ENCODE data around the gene OR10G6.
"Not testable (repeated sequence)": the region's sequence is repeated elsewhere in the genome, so short reads cannot be mapped to it uniquely, and the experiment has no call there.

OR10G6 gene, protein sequence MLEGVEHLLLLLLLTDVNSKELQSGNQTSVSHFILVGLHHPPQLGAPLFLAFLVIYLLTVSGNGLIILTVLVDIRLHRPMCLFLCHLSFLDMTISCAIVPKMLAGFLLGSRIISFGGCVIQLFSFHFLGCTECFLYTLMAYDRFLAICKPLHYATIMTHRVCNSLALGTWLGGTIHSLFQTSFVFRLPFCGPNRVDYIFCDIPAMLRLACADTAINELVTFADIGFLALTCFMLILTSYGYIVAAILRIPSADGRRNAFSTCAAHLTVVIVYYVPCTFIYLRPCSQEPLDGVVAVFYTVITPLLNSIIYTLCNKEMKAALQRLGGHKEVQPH

DNA sequence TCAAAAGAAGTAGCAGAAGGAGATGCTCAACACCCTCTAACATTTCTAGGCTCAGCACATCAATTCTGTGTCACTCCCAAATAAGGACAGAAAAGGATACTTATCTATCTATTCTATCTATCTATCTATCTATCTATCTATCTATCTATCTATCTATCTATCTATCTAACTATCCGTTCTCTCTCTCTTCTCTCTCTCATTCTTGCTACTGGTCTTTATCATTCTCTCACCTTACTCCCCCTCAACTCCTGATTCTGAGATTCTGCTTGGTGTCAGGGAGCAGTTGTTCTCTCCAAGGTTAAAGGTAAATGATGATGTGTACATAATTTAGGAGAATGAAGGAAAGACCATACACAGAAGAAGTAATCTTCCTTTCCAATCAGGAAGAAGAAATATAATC is at the start of gene OR10G6:
Gene OR10G6 (minus strand): TSS at position 43 of the 400 bp plus-strand sequence. CDS start 0 bp downstream, at position 43.
- DNase-seq = no peak

DNA sequence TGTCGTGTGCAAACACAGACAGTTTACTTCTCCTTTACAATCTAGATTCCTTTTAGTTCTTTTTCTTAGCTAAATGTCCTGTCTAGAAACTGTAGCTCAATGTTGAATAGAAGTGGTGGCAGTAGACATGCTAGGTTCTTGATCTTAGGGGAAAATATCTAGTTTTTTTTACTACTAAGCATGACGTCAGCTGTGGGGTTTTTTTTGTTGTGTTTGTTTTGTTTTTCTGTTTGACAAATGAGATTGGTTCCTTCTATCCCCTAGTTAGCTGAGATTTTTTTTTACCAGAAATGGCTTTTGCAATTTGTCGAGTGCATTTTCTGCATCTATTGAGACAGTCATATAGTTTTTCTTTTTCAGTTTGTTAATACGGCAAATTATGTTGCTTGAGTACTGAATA is 48.5 kb upstream of the OR10G6 start:
- DNase-seq = no peak

DNA sequence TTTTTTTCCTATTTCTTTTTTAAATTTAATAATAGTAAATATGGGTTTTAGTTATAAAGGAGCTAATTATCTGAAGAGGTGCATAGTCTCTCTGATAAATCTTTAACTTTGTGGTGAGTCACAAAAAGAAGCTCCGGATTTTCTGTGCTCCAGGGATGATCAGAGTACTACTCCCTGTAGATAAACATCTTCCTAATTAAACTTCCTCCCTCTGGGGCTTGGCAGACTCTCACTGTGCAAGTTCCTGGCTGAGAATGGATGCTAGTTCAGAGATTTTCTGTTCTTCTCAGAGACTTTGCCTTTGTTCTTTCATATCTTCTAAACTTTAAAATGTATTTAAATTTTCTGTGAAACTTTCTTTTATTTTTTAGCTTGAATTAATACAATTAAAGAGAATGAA is 46.3 kb upstream of the OR10G6 start, which contains the start of gene OR10G7:
Gene OR10G7 (minus strand): TSS at position 72 of the 400 bp plus-strand sequence. CDS start 2,324 bp downstream, outside the sequence.
- DNase-seq = no peak

DNA sequence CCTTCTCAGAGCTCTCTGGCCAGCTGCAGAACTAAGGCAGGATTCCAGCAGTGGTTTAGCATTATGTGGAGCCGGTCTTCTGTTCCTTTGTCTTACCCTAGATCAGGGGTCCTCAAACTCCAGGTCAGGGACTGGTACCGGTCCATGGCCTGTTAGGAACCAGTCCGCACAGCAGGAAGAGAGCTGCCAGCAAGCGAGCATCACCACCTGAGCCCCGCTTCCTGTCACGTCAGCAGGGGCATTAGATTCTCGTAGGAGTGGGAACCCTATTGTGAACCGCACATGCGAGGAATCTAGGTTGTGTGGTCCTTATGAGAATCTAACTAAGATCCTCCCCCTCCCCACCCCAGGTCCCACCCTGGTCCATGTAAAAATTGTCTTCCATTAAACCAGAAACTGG is 44.6 kb upstream of the OR10G6 start:
- no peak for DNase-seq

DNA sequence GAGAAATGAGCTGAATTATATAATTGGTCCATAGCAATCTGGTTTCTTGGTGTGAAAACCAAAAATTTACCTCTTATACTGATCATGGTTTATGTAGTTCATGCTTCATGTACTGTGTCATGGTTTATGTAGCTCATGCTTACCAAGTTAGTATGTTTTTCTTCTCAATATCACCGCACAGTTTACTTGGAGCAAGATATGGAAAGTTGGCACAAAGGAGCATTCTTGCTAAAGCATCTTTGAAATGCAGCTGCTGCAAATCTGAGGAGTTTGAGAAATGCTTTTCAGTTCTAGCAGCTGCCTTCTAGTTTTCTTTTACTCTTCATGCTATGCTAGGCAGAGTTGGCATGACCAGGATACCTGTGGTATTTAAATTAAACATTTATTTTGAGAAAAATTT is 41.7 kb upstream of the OR10G6 start:
- DNase-seq = no peak

DNA sequence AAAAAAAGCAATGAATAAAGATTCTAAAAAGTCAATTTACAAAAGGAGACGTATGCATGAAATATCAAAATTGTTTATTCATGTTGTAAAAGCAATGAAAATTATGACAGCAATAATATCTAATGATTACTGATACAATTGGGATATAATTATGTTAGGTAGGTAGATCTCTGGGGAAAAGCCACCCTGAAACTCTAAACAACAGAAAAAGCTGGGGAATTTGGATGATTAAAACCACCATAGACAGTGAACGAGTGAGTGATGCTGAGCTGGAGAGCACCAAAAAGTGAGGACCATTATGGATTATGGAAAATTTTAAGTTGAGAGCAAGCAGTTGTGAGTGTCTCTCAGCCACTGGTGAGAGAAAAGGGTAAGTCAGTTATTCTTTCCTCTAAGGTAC is 31.5 kb upstream of the OR10G6 start, which contains the start of gene OR10G8:
Gene OR10G8 (plus strand): TSS at position 301 of the 400 bp plus-strand sequence. CDS start 2,825 bp downstream, outside the sequence.
- no peak for DNase-seq

DNA sequence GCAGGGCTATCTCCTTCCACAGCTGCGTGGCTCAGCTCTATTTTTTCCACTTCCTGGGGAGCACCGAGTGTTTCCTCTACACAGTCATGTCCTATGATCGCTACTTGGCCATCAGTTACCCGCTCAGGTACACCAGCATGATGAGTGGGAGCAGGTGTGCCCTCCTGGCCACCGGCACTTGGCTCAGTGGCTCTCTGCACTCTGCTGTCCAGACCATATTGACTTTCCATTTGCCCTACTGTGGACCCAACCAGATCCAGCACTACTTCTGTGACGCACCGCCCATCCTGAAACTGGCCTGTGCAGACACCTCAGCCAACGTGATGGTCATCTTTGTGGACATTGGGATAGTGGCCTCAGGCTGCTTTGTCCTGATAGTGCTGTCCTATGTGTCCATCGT is 20.9 kb upstream of the OR10G6 start:
- DNase-seq = not testable (repeated sequence)

DNA sequence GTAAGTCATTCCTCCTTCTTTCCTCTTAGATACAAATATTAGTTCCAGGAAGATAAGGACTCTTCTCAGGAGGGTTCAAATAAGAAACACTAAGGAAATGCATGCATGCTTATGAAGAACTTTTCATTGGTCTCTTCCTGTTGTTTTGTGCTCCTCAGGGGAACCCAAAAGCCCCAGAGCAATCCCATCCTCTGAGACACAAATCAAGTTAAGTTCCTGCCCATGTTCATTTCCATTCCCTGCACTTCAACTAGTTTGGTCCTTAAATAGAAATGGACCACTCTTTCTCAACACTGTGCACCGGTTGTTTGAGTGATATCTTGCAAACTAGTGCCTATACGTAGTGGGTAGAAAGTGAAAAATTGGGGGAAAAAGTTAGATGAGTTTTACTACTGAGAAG is 17.7 kb upstream of the OR10G6 start, which contains the start of gene OR10G4:
Gene OR10G4 (plus strand): TSS at position 301 of the 400 bp plus-strand sequence. CDS start 2,578 bp downstream, outside the sequence.
- DNase-seq = no peak

DNA sequence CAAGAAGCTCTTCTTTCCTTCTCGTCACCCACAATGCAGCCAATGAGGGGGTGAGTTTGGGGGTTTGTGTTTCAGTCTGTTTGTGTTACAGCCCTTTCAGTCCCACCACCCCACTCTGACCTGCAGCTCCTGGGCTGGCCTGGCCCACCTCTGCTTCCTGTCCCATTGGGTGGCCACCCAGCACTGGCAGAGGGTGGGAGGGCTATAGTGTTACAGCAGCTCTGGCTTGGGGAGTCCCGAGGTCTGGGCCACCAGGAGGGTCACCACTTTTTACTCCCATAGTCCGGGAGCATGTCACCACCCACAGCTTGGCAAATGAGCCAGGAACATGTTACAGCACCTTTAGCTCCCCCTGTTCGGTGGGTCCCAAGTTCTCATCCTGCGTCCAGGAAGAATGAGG is 15.7 kb downstream of the OR10G6 start:
- DNase-seq = no peak

DNA sequence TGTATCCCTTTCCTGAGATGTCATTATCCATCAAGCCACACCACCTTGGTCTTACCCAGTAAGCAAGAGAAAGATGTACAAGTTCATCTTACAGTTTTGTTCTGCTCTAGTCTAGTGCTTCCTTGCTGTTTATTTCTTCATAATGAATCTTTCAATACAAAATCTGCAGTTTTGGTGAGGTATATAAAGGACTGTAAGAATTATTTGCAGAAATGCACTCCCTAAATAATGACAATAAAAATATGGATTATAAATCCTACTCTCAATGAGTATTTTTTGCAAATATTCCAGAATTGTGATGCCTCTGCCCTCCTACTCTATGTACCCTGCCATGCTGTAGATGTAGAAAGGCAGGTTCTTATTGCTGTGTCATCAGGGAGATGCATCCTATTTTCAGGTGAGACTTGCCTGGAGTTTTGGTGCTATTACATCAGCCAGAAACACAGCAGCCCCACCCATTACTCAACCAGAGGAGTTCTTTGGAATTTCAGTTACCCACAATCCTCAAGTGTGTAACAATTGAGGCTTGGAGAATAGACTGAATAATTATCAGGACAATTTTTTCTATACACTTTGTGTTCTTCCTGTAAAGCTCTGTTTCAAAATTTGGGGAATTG is 17.1 kb downstream of the OR10G6 start, which contains the start of gene OR10S1:
Gene OR10S1 (minus strand): TSS at position 51 of the 617 bp plus-strand sequence. CDS start 117 bp downstream, outside the sequence.
- DNase-seq = no peak

DNA sequence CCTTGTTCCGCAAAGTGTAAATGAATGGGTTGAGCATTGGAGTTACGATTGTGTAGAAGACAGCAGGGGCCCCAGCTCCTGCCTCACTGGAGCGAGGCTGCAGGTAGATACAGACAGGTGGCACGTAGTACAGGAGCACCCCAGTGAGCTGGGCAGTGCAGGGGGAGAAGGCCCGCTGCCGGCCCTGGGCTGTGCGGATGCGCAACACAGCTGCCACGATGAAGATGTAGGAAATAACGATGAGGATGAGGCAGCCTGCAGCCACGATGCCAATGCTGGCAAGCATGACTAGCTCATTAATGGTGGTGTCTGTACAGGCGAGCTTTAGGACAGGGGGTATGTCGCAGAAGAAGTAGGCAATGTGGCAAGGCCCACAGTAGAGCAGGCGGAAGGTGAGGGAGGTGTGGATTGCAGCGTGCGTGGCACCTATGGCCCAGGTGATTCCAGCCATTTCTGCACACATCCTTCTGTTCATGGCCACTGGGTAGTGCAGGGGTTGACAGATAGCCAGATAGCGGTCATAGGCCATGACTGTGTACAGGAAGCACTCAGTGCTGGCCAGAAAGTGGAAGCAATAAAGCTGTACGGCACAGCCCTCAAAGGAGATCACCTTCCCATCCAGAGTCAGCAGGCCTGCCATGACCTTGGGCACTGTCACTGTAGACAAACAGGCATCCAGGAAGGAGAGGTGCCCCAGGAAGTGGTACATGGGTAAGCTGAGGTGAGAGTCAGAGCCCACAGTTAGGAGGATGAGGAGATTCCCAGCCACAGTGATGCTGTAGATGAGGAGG is 18.0 kb downstream of the OR10G6 start:
- no peak for DNase-seq

DNA sequence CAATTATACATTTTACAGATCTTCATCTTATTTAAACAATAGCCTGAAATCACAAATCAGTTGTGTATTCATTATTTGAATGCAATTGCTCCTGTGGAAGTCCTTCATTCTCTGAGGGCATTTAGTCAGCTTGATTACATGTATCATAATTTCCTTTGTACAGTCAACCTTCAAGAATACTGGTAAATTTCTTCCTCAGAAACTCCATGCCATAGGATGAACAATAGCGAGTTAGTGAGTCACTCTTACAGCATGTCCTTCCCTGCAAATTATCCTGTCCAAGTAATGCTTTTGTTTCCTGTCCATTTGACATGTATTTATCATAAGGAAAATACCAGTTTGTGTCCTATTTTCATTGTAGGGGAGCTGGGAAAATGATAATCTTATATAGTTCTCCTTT is 21.1 kb downstream of the OR10G6 start:
- no peak for DNase-seq

DNA sequence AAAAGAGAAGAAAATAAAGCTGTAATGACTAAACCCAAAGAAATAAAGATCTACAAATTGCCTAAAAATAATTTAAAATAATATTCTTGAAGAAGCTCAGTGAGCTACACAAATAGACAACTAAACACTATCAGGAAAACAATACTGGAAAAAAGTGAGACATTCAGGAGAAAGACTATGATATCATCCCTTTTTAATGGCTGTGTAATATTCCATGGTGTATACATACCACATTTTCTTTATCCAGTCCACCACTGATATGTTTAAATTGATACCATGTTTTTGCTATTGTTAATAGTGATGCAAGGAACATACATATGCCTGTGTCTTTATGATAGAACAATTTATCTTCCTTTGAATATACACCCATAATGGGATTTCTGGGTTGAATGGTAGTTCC is 38.2 kb downstream of the OR10G6 start:
- DNase-seq = no peak

DNA sequence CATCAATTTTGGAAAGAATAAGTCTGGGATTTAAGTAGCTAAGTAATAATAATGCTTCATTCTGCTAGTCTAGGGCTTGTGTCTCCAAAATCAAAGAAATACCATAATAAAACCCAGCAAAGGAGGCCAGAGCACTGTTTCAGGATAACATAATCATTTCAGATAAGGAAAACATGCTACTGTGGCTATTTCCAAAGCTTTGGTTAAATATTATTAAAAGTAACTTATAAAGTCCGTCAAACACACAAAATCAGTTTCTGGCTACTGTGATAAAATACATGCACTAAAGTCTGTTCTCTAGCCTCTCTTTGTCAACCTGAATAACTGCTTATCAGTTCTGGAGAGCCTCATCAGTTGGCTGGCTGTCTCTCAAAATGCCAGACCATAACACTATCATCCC is 49.8 kb downstream of the OR10G6 start:
- no peak for DNase-seq

Data from CD4-positive, alpha-beta T cell treated with Interleukin-6 for 4 hours (primary cell).